ENCODE measurements around the gene DTNA. TPM values are rescaled to one million over a fixed set of nuclear protein-coding genes. Genes with fewer than 3 reads are reported as not detected.
"Not testable (repeated sequence)": the region's sequence is repeated elsewhere in the genome, so short reads cannot be mapped to it uniquely, and the experiment has no call there.

Gene DTNA
- total RNA-seq, 1 donor from 2014 or later, result 13.3 TPM

GRCh38 chr18:34909637-34910364, 199.7 kb downstream of the DTNA start:
- no peak overlapping the region for H3K27ac Mint-ChIP-seq (ENCODE audit: unreplicated experiment)
- H3K4me1 Mint-ChIP-seq, result peaks cover 12% of the 10 kb centered on the region
- no peak for TF ChIP-seq CTCF (conservative IDR thresholded peaks at IDR 0.05)

GRCh38 chr18:34911081-34911480, 201.0 kb downstream of the DTNA start:
- no peak for DNase-seq (ENCODE audit: low read depth, low spot score)
- Mint-ChIP-seq H3K27me3 (ENCODE audit: low read depth) (no peaks in the 10 kb centered on the region), H3K9me3 (peaks cover 5% of the 10 kb centered on the region), H3K36me3 (ENCODE audit: low read depth) (peaks cover 3% of the 10 kb centered on the region), H3K4me1 (peaks cover 15% of the 10 kb centered on the region), H3K4me3 (no peak overlapping the region), H3K27ac (ENCODE audit: unreplicated experiment) (no peak overlapping the region)
- TF ChIP-seq CTCF (conservative IDR thresholded peaks at IDR 0.05), result no peak

More at GRCh38 chr18:34909637-34910364, 199.7 kb downstream of the DTNA start:
- Mint-ChIP-seq H3K36me3 (ENCODE audit: low read depth) (peaks cover 3% of the 10 kb centered on the region), H3K27me3 (ENCODE audit: low read depth) (no peaks in the 10 kb centered on the region), H3K4me3 (no peak overlapping the region), H3K9me3 (peaks cover 5% of the 10 kb centered on the region)
- no peak for DNase-seq (ENCODE audit: low read depth, low spot score)

- H3K4me3 Mint-ChIP-seq, result no peak overlapping the region
Measured at GRCh38 chr18:34911661-34912384, 201.7 kb downstream of the DTNA start.

GRCh38 chr18:34913837-34914661, 204.0 kb downstream of the DTNA start:
- peak overlapping the region; percentile 12 for H3K4me3 Mint-ChIP-seq
- peak overlapping the region; percentile 97 for H3K27ac Mint-ChIP-seq (ENCODE audit: unreplicated experiment)
- DNase-seq (ENCODE audit: low read depth, low spot score), result no peak
- H3K9me3 Mint-ChIP-seq, result peaks cover 4% of the 10 kb centered on the region
- H3K27me3 Mint-ChIP-seq (ENCODE audit: low read depth), result no peaks in the 10 kb centered on the region
- no peaks in the 10 kb centered on the region for H3K36me3 Mint-ChIP-seq (ENCODE audit: low read depth)
- peaks cover 15% of the 10 kb centered on the region for H3K4me1 Mint-ChIP-seq
- no peak for TF ChIP-seq CTCF (conservative IDR thresholded peaks at IDR 0.05)

More at GRCh38 chr18:34911661-34912384, 201.7 kb downstream of the DTNA start:
- no peak for DNase-seq (ENCODE audit: low read depth, low spot score)
- peaks cover 5% of the 10 kb centered on the region for H3K9me3 Mint-ChIP-seq
- no peak overlapping the region for H3K27ac Mint-ChIP-seq (ENCODE audit: unreplicated experiment)
- no peaks in the 10 kb centered on the region for H3K27me3 Mint-ChIP-seq (ENCODE audit: low read depth)
- TF ChIP-seq CTCF (conservative IDR thresholded peaks at IDR 0.05), result no peak
- no peaks in the 10 kb centered on the region for H3K36me3 Mint-ChIP-seq (ENCODE audit: low read depth)
- peaks cover 15% of the 10 kb centered on the region for H3K4me1 Mint-ChIP-seq

GRCh38 chr18:34915046-34915445, 204.9 kb downstream of the DTNA start:
- no peak for TF ChIP-seq CTCF (conservative IDR thresholded peaks at IDR 0.05)
- no peak for DNase-seq (ENCODE audit: low read depth, low spot score)
- H3K4me1 Mint-ChIP-seq, result peaks cover 15% of the 10 kb centered on the region
- peaks cover 4% of the 10 kb centered on the region for H3K9me3 Mint-ChIP-seq
- no peak overlapping the region for H3K27ac Mint-ChIP-seq (ENCODE audit: unreplicated experiment)
- no peak overlapping the region for H3K4me3 Mint-ChIP-seq
- H3K27me3 Mint-ChIP-seq (ENCODE audit: low read depth), result no peaks in the 10 kb centered on the region
- H3K36me3 Mint-ChIP-seq (ENCODE audit: low read depth), result no peaks in the 10 kb centered on the region

GRCh38 chr18:34916539-34916938, 206.4 kb downstream of the DTNA start:
- peaks cover 15% of the 10 kb centered on the region for H3K4me1 Mint-ChIP-seq
- H3K27ac Mint-ChIP-seq (ENCODE audit: unreplicated experiment); H3K4me3 Mint-ChIP-seq; DNase-seq (ENCODE audit: low read depth, low spot score); H3K27me3 Mint-ChIP-seq (ENCODE audit: low read depth); H3K36me3 Mint-ChIP-seq (ENCODE audit: low read depth); H3K9me3 Mint-ChIP-seq: not testable (repeated sequence)
